SK-N-SH treated with all-trans-retinoic acid at 6 μM for 48 hours (cell line): ENCODE measurements around the gene L1CAM.

Source experiments
- ATAC-seq: fragments of 200-7000 bp; cut with Tn5 transposase; 3 replicates; pipeline ENCODE4 v1.9.1; 2020; ENCODE audit warnings: mild to moderate bottlenecking, moderate library complexity
- ARNTL ChIP-seq: fragments of 450-650 bp; formaldehyde crosslinking; IDR thresholded peaks from 2 replicates; pipeline ENCODE4 v1.5.0; 2020; ENCODE audit warnings: low read depth, mild to moderate bottlenecking, moderate library complexity, borderline replicate concordance
- CREB5 ChIP-seq: fragments of 250-450 bp; sonication (Bioruptor Pico); IDR thresholded peaks from 2 replicates; pipeline ENCODE4 v1.5.1; 2020; ENCODE audit warnings: low read depth, mild to moderate bottlenecking, moderate library complexity
- CSDC2 ChIP-seq: fragments of 250-450 bp; sonication (Bioruptor Pico); IDR thresholded peaks from 2 replicates; pipeline ENCODE4 v1.5.0; 2020; ENCODE audit warnings: mild to moderate bottlenecking, moderate library complexity
- CSRNP3 ChIP-seq: fragments of 250-450 bp; sonication (Bioruptor Pico); IDR thresholded peaks from 2 replicates; pipeline ENCODE4 v1.5.1; 2021; ENCODE audit warnings: mild to moderate bottlenecking, moderate library complexity
- GLIS3 ChIP-seq: fragments of 250-450 bp; sonication (Bioruptor Pico); IDR thresholded peaks from 2 replicates; pipeline ENCODE4 v1.5.0; 2020; ENCODE audit warnings: mild to moderate bottlenecking, moderate library complexity
- ISL1 ChIP-seq: fragments of 250-450 bp; sonication (Bioruptor Pico); IDR thresholded peaks from 2 replicates; pipeline ENCODE4 v2.1.2; 2022; ENCODE audit warnings: mild to moderate bottlenecking, moderate library complexity
- OSR1 ChIP-seq: fragments of 250-450 bp; sonication (Bioruptor Pico); IDR thresholded peaks from 2 replicates; pipeline ENCODE4 v1.8.0; 2022; ENCODE audit warnings: moderate library complexity, mild to moderate bottlenecking, inconsistent platforms
- PATZ1 ChIP-seq: fragments of 250-450 bp; sonication (Bioruptor Pico); IDR thresholded peaks from 2 replicates; pipeline ENCODE4 v1.8.0; 2020; ENCODE audit warnings: mild to moderate bottlenecking, moderate library complexity, borderline replicate concordance
- POU6F1 ChIP-seq: fragments of 250-450 bp; sonication (Bioruptor Pico); IDR thresholded peaks from 2 replicates; pipeline ENCODE4 v1.8.0; 2021; ENCODE audit warnings: low read depth, mild to moderate bottlenecking, moderate library complexity, borderline replicate concordance
- PPARA ChIP-seq: fragments of 250-450 bp; sonication (Bioruptor Pico); IDR thresholded peaks from 2 replicates; pipeline ENCODE4 v1.5.0; 2020; ENCODE audit warnings: mild to moderate bottlenecking, borderline replicate concordance
- RARB ChIP-seq: fragments of 250-450 bp; sonication (Bioruptor Pico); IDR thresholded peaks from 2 replicates; pipeline ENCODE4 v1.8.0; 2021; ENCODE audit warnings: mild to moderate bottlenecking, moderate library complexity
- SNAI2 ChIP-seq: fragments of 250-450 bp; sonication (Bioruptor Pico); IDR thresholded peaks from 2 replicates; pipeline ENCODE4 v1.5.0; 2020; ENCODE audit warnings: mild to moderate bottlenecking, moderate library complexity
- TOX ChIP-seq: fragments of 250-450 bp; sonication (Bioruptor Pico); IDR thresholded peaks from 2 replicates; pipeline ENCODE4 v1.8.0; 2021; ENCODE audit warnings: mild to moderate bottlenecking, moderate library complexity, borderline replicate concordance
- TSHZ2 ChIP-seq: fragments of 250-450 bp; sonication (Bioruptor Pico); IDR thresholded peaks from 2 replicates; pipeline ENCODE4 v1.5.0; 2020; ENCODE audit warnings: mild to moderate bottlenecking, moderate library complexity
- ZC3H10 ChIP-seq: fragments of 250-450 bp; sonication (Bioruptor Pico); IDR thresholded peaks from 2 replicates; pipeline ENCODE4 v1.5.1; 2021; ENCODE audit warnings: mild to moderate bottlenecking, moderate library complexity
- ZFP3 ChIP-seq: fragments of 250-450 bp; sonication (Bioruptor Pico); IDR thresholded peaks from 2 replicates; pipeline ENCODE4 v1.5.0; 2020; ENCODE audit warnings: mild to moderate bottlenecking, moderate library complexity
- ZNF565 ChIP-seq: fragments of 450-650 bp; formaldehyde crosslinking; conservative IDR thresholded peaks from 2 replicates; pipeline ENCODE4 v1.5.0; 2020; ENCODE audit warnings: low read depth, mild to moderate bottlenecking, moderate library complexity
- ZNF70 ChIP-seq: fragments of 450-650 bp; formaldehyde crosslinking; IDR thresholded peaks from 2 replicates; pipeline ENCODE4 v1.5.0; 2020; ENCODE audit warnings: mild to moderate bottlenecking, moderate library complexity
- ZNF8 ChIP-seq: fragments of 450-650 bp; formaldehyde crosslinking; IDR thresholded peaks from 2 replicates; pipeline ENCODE4 v1.5.0; 2020; ENCODE audit warnings: mild to moderate bottlenecking, moderate library complexity

Gene L1CAM

GRCh38 chrX:153851981-153852380, 34.0 kb downstream of the L1CAM start (continued):
- TF ChIP-seq CREB5 (no peak), CSDC2 (CRISPR knock-in tag) (no peak), ARNTL (no peak), GLIS3 (CRISPR knock-in tag) (no peak)

- no peak for ATAC-seq
- no peak for TF ChIP-seq OSR1 (CRISPR knock-in tag)
- no peak for TF ChIP-seq CSRNP3
These were observed 37.6 kb downstream of the L1CAM start for GRCh38 chrX:153848325-153848724.

- TF ChIP-seq POU6F1 (CRISPR knock-in tag) (no peak), RARB (CRISPR knock-in tag) (no peak), PATZ1 (CRISPR knock-in tag) (no peak), ZNF8 (CRISPR knock-in tag) (no peak), CREB5 (no peak), ZNF70 (CRISPR knock-in tag) (no peak), ISL1 (no peak), ARNTL (no peak), ZNF565 (CRISPR knock-in tag) (no peak)
These were observed 40.1 kb downstream of the L1CAM start for GRCh38 chrX:153845842-153846241.

GRCh38 chrX:153845195-153845594, 40.8 kb downstream of the L1CAM start:
- ATAC-seq = no peak
- no peak for TF ChIP-seq SNAI2 (CRISPR knock-in tag)

More at GRCh38 chrX:153845842-153846241, 40.1 kb downstream of the L1CAM start:
- no peak for ATAC-seq

GRCh38 chrX:153844509-153845082, 41.4 kb downstream of the L1CAM start:
- ATAC-seq = no peak
- TF ChIP-seq ZFP3 (CRISPR knock-in tag) (no peak), TOX (CRISPR knock-in tag) (no peak), TSHZ2 (CRISPR knock-in tag) (no peak), ISL1 (no peak), PATZ1 (CRISPR knock-in tag) (no peak), CREB5 (no peak), RARB (CRISPR knock-in tag) (no peak), SNAI2 (CRISPR knock-in tag) (no peak), OSR1 (CRISPR knock-in tag) (no peak), PPARA (no peak), ARNTL (no peak), ZC3H10 (CRISPR knock-in tag) (no peak)
